Activated CD4-positive, CD25-positive, alpha-beta regulatory T cell treated with anti-CD3 and anti-CD28 coated beads, Interleukin-2, amount 50 U/mL, for 24 hours (primary cell): ENCODE data around the gene GPR137C.

Source experiments
- ATAC-seq, 2 donors: fragments of 150-1000 bp; cut with Tn5 transposase; one replicate each; pipeline ENCODE4 v1.10.0; 2021; ENCODE audit warnings: mild to moderate bottlenecking in 1 of 2, moderate library complexity in 1 of 2

GPR137C gene, protein sequence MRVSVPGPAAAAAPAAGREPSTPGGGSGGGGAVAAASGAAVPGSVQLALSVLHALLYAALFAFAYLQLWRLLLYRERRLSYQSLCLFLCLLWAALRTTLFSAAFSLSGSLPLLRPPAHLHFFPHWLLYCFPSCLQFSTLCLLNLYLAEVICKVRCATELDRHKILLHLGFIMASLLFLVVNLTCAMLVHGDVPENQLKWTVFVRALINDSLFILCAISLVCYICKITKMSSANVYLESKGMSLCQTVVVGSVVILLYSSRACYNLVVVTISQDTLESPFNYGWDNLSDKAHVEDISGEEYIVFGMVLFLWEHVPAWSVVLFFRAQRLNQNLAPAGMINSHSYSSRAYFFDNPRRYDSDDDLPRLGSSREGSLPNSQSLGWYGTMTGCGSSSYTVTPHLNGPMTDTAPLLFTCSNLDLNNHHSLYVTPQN

DNA sequence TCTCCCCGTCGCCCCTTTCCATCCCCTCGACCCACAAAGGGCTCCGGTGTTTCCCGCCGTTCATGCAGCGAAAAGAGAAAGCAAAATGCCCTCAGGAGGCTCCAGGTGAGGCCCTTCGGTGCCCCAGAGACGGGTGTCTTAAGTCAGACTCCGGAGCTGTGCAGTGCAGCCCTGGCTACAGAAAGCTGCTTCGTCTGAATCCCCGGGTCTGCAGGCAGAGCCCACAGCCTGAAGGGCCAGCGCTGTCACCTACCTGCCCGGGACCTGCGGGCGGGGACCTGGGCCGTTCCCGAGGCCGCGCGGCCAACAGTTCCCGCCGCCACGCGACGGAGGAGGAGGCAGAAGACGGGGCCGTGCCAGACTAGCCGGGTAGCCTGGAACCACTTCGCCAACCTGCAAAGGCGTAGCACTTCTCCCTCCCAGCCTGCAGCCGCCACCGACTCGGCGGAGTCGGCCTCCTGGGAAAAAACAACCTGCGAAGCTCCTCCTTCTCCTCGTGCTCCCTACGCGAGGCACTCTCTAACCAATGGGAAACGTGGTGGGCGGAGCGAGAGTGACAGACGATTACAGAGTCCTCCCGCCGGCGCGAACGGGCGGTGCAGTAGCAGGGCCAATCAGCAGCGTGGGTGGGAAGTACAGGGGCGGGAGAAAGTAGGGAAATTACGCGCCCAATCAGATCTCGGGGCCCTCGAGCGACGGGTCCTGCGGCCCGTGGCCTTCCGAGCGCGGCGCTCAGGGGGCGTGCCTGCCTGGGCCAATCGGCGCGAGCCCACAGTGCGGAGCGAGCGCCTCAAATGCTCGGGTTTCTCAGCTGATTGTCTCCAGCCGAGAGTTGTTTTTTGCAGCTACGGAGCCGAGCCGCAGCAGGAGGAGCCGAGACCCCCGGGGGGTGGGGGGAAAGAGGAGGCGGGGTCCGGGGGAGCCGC is at the start of gene GPR137C, which contains the start of gene TXNDC16:
GPR137C (plus strand) TSS at position 774 of the 926 bp plus-strand sequence. CDS start 312 bp downstream, outside the sequence.
TXNDC16 (minus strand) TSS at position 443 of the 926 bp plus-strand sequence. CDS start 8,948 bp downstream, outside the sequence.
- ATAC-seq = peak; percentile 92 to 96

DNA sequence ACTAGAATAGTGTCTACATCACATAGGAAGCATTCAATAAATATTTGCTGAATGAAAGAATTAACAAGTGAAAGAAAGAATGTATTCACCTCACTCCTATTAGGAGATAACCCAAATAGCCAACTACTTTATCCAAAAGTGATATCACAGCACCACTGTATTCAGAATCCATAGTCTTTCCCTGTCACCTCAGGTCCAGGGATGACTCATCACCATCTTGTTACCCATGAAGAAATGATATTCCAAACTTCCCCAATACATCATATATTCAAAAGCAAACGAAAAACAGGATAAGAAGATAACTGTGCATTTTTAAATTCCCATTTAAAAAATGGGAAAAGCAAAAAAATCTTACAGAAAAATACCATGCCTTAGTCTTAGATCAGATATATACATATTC is 39.4 kb upstream of the GPR137C start:
- ATAC-seq = no peak

DNA sequence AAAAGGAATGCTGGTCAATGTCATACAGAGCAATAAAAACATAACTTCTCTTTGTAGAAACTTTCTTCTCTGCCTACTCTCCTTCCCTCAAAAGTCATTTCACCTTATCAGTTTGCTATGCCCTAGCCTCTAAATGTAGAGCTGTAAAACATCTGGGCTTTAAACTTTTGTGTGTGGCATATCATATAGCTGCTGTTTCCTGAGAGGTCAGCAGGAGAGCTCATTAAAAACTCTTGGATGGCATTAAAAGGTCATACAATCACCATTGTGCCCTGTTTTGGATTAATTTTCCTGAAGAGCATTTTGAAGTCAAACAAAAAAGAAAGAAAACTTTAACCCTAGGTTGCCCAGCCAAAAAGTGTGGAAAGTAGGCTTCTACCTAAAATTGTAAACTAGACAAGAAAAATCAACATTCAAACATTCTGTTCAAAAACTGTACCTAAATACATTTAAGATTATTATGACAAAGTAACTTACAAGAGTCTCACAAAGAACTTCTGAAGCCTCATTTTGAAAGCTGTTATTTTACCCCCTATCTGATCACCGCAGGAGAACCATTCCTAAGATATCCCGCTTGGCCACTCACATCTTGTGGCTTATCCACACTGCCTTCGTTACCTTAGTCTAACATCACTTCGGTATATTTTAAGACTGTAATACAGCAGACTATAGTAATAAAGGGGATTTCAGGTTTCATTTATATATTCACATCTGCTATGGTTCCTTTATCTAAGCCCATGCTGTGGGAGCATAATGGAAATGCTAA is 38.4 kb upstream of the GPR137C start:
- ATAC-seq = no peak

DNA sequence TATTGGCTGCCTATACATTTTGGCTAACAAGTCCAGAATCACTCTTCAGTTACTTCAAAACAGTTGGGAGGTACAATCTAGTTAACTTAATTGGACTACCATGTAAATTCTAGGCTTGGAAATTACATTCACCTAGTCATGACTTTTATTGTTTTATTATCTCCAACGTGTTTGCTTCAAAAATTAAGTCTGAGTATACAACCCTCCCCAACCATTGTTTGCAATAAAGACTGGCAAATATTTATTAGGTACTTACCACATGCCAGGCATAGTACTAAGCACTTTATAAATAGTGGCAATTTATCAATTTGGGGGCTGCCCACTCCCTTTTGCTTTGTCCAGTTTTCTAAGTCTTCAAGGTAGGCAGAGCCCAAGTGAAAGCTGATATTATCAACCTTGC is 30.6 kb upstream of the GPR137C start:
- no peak for ATAC-seq

DNA sequence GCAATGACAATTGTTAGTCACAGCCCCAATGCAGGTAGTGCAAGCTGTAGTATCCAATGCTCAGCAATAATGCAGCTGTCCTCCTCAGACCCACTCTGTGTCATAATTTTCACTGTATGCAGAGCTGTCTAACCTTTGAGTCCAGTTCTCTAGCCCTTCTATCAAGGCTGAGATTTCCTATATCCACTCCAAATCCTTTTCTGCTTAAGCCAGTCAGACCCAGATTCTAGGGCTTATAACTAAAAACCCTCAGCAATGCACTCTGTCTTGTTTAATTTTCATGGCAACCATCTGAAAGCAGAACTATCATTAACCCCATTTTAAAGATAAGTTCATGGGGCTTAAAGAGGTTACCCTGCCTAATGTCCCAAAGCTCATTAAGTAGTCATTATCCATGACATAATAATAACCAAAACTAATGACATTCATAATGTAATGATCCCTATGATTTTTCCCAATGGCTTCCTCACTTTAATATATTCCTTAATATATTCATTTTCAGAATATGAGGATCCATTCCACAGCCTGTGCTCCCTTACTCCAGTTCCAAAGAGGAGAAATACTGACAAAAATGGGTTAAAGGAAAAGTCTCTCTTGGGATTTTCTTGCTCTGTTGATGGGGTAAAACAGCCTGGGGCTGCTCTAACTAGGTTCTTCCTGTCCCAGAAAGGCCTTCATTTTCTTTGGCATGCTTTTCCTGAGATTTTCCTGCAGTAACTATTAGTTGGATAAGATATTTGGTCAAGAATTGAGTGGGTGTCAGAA is 29.9 kb upstream of the GPR137C start:
- no peak for ATAC-seq

DNA sequence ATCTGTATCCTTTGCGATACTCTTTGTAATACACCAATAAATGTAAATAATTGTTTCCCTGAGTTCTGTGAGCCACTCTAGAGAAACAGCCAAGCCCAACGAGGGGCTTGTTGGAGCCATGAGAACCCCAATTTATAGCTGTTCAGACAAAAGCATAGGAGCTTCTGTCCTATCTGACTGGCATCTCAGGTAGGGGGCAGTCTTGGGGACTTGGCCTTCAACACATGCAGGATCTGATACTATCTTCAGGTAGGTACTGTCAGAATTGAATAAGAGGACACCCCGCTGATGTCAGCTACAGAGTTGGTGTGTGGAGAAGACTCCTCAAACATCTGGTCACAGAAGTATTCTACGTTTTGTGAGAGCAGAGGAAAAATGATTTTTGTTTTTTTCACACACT is 25.6 kb upstream of the GPR137C start:
- no peak for ATAC-seq

DNA sequence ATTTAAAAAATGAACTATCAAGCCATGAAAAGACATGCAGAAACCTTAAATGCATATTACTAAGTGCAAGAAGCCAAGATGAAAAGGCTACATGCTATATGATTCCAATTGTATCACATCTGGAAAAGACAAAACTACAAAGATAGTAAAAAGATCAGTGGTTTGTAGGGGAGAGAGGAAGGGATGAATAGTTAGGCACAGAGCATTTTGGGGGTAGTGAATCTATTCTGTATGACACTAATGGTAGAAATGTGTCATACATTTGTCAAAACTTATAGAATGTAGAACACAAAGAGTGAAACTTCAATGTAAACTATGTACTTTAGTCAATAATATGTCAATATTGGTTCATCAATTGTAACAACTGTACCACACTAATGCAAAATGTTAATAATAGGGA is 21.2 kb upstream of the GPR137C start:
- ATAC-seq = no peak

DNA sequence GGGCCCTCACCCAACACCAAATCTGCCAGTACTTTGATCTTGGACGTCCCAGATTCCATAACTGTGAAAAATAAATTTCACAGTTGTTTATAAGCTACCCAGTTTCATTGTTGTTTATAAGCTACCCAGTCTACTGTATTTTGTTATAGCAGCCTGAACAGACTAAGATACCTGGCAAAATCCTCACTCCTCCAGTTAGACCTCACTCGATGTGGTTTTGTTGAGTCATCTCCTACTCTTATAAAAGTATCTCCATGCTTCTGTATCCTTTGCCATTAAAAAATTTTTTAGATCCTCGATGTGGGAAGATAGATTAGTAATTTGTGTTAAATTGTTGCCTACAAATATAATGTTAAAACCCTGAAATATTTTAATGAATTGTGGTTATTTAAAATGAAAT is 16.4 kb upstream of the GPR137C start:
- no peak for ATAC-seq

DNA sequence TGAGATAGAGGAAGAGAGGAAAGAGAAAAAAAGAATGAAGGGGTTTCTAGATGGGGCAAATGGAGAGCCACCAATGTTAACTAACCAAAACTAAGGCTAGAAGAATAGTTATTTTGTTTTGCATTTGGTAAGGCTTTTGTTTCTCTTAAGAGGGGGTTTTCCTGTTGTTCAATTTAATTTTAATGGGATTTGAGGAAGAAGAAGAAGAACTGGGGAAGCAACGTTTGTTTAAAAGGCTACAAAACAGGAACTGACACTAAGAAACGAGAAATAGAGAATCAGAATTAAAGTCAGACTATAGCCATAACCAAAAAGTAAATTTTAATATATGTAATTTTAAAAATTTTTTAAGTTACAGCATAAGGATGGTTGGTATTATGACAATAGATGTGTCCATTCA is 14.0 kb upstream of the GPR137C start:
- no peak for ATAC-seq

DNA sequence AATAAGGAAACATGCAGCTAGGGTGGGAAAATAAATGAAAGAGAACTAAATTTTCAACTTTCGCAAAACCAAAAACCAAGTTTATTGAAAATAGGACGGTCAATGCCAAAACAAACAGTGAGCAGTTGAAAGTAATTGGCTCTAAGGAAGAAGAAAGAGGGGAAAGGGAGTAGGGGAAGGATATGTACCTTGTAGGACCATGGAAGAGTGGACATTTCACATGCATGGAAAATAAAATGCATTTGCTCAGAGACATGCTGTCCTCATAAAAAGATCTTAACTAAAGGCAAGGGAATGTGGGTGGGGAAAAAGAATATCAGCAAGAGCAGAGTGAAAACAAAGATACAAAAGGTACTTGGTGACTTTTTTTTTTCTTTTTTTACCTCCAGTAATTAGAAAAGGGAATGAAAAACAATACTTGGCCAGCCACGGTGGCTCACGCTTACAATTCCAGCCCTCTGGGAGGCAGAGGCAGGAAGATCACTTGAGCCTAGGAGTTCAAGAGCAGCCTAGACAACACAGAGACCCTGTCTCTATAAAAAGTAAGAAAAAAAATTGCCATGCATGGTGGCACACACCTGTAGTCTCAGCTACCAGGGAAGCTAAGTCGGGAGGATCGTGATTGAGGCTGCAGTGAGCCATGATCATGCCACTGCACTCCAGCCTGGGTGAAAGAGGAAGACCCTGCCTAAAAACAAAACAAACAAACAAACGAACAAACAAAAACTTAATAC is 6.9 kb upstream of the GPR137C start:
- ATAC-seq = no peak

DNA sequence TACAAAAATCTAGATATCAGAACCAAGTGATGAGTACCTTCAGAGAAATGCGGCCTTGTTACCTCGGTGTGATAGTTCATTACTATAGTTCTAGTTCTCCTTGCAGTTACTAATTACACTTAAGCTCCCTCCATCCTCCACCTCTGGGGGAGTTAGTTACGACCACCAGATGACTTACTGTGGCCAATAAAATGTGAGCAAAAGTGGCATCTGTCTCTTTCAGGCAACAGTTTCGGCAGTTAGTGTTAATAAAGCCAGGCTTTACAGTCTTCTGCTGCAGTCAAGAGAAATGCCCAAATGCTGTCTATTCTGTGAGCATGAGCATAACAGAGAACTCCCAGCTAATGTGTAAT is 6.3 kb upstream of the GPR137C start:
- ATAC-seq = no peak

DNA sequence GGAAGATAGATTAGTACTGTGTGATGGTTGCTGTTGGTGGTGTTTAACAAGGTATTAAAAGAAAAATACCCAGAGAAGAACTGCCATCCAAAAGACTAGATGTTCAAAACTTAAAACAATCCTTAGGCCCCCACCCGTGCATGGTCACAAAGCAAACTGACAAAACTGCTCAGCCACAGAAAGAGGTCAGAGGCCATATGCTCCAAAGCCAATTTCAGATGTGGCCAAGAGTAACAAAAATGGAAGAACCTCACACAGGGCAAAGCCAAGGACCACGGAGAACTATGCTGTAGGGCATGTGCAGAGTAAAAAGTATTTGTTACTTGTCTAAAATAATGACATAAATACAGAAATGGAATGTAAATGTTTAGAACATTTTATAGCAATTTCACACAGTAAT is 5.6 kb upstream of the GPR137C start:
- no peak for ATAC-seq

DNA sequence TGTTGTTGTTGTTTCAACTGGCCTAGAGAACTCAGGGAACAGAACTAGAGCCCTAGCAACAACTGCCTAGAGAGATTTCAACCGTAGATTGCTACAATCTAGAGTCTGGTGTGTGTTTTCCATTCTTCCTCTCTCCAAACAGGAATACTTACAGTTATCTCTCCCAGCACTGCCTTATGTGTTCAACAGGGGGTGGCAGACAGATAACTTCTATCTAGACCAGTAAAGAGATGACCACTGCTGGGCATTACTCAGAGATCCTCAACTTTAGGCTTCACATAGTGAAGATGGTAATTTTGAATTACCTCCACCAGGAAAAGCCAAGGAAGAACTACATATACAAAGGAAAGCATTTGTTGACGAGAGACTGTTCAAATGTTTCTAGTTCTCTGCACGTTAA is 5.1 kb upstream of the GPR137C start:
- no peak for ATAC-seq

DNA sequence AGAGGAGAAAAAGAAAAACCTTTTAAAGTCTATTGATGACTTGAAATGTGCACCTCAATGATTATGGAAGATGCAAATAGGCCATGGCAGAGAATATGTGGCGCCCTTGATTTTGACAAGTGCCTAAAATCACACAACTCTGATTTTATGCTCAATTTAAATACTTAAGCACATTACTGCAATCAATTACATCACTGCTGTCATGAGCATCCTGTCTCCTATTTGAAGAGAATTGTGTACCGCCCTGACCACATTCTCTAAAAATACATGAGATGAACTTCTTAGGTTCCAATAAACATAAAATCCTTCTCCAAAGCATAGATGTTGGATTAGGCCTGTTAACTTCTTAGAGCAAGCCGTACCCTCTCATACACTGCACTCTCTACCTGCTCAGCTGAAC is 2.0 kb upstream of the GPR137C start:
- no peak for ATAC-seq

DNA sequence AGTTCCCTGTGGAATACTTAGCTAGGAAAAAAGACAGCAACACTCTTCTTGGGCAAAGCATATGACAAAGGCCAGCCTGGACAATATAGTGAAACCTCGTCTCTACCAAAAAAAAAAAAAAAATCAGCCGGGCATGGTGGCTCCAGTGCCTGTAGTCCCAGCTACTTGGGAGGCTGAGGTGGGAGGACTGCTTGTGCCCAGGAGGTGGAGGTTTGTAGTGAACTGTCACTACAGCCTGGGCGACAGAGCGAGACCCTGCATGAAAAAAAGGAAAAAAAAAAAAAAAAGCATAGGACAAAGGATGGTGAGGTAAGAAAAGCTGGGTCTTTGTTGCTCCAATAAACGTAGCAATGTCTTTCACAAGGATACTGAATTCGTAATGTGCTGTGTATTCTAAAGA is 1.4 kb upstream of the GPR137C start:
- no peak for ATAC-seq

DNA sequence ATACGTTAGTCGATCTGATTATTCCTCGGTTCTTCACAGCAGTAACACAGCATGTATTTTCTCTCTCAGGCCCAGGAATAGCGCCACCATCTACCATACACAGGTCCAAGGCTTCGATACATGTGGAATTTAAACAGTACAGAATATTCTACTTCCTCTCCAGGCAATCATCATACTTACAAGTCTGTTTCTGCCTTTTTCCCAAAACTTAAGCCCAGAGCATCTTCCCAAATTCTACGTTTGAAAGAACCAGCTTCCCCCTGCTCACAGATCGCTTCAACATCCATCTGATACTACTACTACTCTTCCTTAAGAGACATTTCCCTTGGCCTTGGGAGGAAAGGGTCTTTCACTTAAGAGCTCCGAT is 957 bp upstream of the GPR137C start:
- no peak for ATAC-seq

DNA sequence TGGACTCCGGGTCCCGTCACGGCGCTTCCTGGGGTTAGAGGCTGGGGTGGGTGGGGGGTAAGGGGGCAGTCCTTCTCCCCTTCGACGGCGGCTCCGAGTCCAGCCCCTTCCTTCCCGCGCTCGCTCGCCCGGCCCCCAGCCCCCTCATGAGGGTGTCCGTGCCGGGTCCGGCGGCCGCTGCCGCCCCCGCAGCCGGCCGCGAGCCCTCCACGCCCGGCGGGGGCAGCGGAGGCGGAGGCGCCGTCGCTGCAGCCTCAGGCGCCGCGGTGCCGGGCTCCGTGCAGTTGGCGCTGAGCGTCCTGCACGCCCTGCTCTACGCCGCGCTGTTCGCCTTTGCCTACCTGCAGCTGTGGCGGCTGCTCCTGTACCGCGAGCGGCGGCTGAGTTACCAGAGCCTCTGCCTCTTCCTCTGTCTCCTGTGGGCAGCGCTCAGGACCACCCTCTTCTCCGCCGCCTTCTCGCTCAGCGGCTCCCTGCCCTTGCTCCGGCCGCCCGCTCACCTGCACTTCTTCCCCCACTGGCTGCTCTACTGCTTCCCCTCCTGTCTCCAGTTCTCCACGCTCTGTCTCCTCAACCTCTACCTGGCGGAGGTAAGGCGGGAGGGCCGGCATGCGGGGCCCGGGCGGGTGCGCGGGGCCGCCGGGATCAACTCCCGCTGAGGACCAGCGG is 500 bp downstream of the GPR137C start:
- ATAC-seq = peak; percentile 10 to 11

DNA sequence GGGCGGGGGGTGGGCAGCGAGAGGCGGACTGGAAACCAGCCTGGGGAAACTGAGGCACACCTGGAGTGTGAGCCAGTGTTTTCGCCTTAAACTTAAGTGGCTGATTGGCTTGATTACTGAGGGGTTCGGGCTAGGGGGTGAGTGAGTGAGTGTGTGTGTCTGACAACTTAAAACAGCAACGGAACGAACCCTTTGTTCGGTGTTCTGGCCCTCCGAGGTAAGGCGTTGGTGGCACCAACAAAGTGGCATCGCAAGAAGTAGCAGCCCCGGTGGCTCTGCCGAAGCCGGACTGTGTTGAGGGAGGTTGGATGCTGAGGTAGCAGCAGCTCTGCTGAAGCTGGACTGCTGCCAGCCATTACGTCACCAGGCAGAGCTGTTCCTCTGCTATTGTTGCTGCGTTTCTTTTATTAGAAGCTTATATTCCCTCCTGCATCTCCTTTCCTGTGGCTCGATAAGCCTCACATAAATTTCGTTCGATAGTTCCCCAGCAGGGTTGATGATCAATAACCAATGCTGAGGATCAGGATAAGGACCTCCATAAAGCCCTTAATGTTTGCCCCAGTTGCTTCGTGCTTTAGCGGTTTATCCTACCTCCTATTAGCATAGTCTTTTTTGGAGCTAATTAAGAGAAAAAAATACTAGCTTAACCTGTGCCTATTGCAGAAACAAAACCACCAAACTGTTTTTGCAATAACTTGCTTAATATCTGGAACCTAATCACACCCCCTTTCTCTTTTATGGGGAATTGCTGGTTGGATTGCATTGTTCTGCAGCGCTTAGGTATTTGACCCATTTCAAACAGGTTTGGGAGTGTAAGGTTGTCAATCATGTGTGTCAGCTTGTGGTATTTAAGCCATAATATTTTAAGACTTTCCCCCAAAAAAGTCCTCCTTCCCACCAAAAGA is 1.3 kb downstream of the GPR137C start:
- no peak for ATAC-seq

DNA sequence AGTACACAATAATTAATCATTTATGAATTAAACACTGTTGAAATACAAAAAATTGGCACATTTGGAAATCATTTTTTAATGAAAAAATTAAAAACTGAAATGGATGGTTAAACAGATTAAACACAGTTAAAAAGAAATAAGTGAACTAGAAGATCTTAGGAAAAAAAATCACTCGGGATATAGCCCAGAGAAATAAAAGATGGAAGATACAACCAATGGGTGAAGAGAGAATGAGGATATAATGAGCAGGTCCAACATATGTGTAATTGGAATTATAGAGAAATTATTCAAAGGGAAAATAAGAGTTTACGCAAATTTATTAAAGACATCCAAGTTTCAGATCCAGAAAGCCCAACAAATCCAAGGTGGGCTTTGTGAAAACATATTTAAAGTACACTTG is 6.1 kb downstream of the GPR137C start:
- no peak for ATAC-seq

DNA sequence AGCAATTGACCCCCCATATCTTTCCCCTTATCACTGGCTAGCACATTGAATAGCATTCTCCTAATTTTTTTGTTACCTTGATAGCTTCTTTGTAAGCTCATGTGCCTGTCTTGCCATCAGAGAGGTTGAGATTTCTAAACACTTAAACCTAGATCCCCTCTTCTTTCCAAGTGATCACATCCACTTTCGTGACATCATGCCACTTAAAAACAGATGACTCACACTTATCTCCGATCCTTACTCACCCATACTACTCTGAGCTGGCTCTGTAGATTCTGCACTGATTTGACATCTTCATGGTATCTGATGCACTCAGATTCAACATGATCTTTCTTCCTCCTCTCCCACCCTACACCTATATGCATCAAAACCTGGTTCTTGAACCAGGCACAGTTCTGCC is 10.5 kb downstream of the GPR137C start:
- ATAC-seq = peak in 1 of 2 donors; percentile 28
